Esophagus muscularis mucosa (tissue), 4 donors: ENCODE data around the gene LRP8. TPM values are rescaled to one million over a fixed set of nuclear protein-coding genes. Genes with fewer than 3 reads are reported as not detected.

Source experiments
- DNase-seq: peaks from one replicate; pipeline ENCODE4 v3.0.0-alpha.2; 2017; ENCODE audit errors: extremely low spot score
- H3K27ac ChIP-seq, 4 donors: fragments of 200-600 bp; sonication (generic); replicated peaks in 1 of 4; 1 replicate in 3 of 4; 2 replicates in 1 of 4; pipeline ENCODE4 v1.5.1; 2016 to 2019; ENCODE audit warnings: mild to moderate bottlenecking in 1 of 4
- H3K27me3 ChIP-seq, 4 donors: fragments of 200-600 bp; sonication (generic); one replicate each; pipeline versions ENCODE4 v1.5.1 to v1.6.0; 2016 to 2019
- H3K36me3 ChIP-seq, 4 donors: fragments of 200-600 bp; sonication (generic); one replicate each; pipeline ENCODE4 v1.5.1; 2016 to 2019
- H3K4me1 ChIP-seq, 4 donors: fragments of 200-600 bp; sonication (generic); one replicate each; pipeline ENCODE4 v1.5.1; 2016 to 2019
- H3K4me3 ChIP-seq, 4 donors: fragments of 200-600 bp; sonication (generic); 1 replicate in 2 of 4; 2 replicates in 2 of 4; pipeline ENCODE4 v1.5.1; 2016 to 2019; ENCODE audit warnings: mild to moderate bottlenecking in 4 of 4, moderate library complexity in 1 of 4
- H3K9me3 ChIP-seq, 4 donors: fragments of 200-600 bp; sonication (generic); 1 replicate in 3 of 4; 2 replicates in 1 of 4; pipeline ENCODE4 v1.5.1; 2016 to 2019
- EP300 ChIP-seq: sonication (generic); formaldehyde crosslinking; IDR thresholded peaks from one replicate; pipeline ENCODE4 v1.6.1; 2017; ENCODE audit warnings: antibody characterized with exemption
- POLR2A ChIP-seq: fragments of 450-650 bp; IDR thresholded peaks from one replicate; pipeline ENCODE4 v1.6.1; 2017; ENCODE audit warnings: antibody characterized with exemption, moderate library complexity, mild to moderate bottlenecking, low read depth
- POLR2AphosphoS5 ChIP-seq, 2 donors: sonication (generic); formaldehyde crosslinking; IDR thresholded peaks; one replicate each; pipeline ENCODE4 v1.6.1; 2017; ENCODE audit warnings: antibody characterized with exemption in 2 of 2
- WGBS: methylation state at CpG from one replicate; pipeline ENCODE4 v1.1.5; 2018; 5-methylcytosine and 5-hydroxymethylcytosine counted together
- intact Hi-C: fragments of 100-400 bp; cut with DNase I; formaldehyde crosslinking; loops from one replicate; pipeline ENCODE4 v1.15.1; 2023
- total RNA-seq, 4 donors: library from RNA; depleted of rRNA; stranded (reverse); fragments of >200 nt; gene quantifications; one replicate each; pipeline versions ENCODE4 v1.1.0 to v1.2.1, GENCODE V29; 2016
- TF ChIP-seq, protein P1 (sequence below), 3 experiments: fragments of 200-600 bp in 2 of 3; fragments of 450-650 bp in 1 of 3; sonication (generic) in 2 of 3; IDR thresholded peaks; one replicate each; pipeline ENCODE4 v1.5.1; 2017 to 2019; ENCODE audit warnings: antibody characterized with exemption in 3 of 3, mild to moderate bottlenecking in 2 of 3, moderate library complexity in 1 of 3

The LRP8 gene
- total RNA-seq, 4 donors from 2014 or later = 0.83 to 6.0 (median 1.9) TPM

DNA sequence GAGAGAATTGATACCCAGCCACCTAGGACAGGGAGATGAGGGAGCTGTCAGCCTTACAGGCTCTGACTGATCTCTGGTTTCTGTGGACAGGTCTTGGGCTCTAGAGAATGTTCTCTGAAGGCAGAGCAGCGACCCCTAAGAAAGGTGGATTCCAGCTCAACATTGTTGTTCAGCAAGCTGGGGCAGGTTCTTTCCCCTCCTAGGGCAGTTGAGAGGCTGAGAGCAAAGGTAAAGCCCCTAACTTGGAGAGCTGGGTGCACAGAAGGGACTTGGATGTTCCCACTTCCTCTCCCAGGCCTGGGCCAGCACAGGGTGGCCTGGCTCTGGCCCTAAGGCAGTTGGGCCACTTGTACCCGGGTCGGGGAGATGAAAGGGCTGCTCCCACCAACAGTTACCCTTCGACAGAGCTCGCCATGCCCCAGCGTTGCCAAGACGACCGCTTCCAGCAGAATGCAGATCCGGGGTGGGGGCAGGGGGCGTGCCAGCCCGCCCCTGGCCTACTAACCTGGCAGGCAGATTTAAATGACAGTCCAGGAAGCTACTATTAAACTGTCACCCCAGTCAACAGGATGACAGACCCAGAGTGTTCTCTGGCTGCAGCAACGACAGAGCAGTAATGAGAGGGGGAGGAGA is 31.6 kb downstream of the LRP8 start:
- no peak for DNase-seq
- Histone ChIP-seq H3K36me3 (no peaks in the 10 kb centered on the region), H3K27me3 (no peaks in the 10 kb centered on the region), H3K4me3 (no peak overlapping the region), H3K9me3 (no peaks in the 10 kb centered on the region), H3K27ac (no peak overlapping the region), H3K4me1 (peaks cover 10 to 14% (median 11%) of the 10 kb centered on the region in 4 donors)
- intact Hi-C loops = no loop called here
- TF ChIP-seq POLR2AphosphoS5 (IDR thresholded peaks at IDR 0.05) (no peak), POLR2A (no peak), EP300 (no peak)
- TF ChIP-seq, protein P1, sequence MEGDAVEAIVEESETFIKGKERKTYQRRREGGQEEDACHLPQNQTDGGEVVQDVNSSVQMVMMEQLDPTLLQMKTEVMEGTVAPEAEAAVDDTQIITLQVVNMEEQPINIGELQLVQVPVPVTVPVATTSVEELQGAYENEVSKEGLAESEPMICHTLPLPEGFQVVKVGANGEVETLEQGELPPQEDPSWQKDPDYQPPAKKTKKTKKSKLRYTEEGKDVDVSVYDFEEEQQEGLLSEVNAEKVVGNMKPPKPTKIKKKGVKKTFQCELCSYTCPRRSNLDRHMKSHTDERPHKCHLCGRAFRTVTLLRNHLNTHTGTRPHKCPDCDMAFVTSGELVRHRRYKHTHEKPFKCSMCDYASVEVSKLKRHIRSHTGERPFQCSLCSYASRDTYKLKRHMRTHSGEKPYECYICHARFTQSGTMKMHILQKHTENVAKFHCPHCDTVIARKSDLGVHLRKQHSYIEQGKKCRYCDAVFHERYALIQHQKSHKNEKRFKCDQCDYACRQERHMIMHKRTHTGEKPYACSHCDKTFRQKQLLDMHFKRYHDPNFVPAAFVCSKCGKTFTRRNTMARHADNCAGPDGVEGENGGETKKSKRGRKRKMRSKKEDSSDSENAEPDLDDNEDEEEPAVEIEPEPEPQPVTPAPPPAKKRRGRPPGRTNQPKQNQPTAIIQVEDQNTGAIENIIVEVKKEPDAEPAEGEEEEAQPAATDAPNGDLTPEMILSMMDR (IDR thresholded peaks at IDR 0.05) = no peak
- 86% methylated on average over 11 of the region's 12 CpGs for WGBS

- Histone ChIP-seq H3K4me1 (peaks cover 10 to 14% (median 11%) of the 10 kb centered on the region in 4 donors), H3K36me3 (no peaks in the 10 kb centered on the region), H3K4me3 (no peak overlapping the region), H3K9me3 (no peaks in the 10 kb centered on the region), H3K27ac (no peak overlapping the region), H3K27me3 (no peaks in the 10 kb centered on the region)
- WGBS = 88% methylated on average over 4 of the region's 4 CpGs
- no peak for DNase-seq
- intact Hi-C loops = no loop called here
- TF ChIP-seq EP300 (no peak), POLR2AphosphoS5 (IDR thresholded peaks at IDR 0.05) (no peak), POLR2A (no peak)
- TF ChIP-seq, protein P1 (IDR thresholded peaks at IDR 0.05) = no peak
Observed at GRCh38 chr1:53295726-53296116, 32.1 kb downstream of the LRP8 start.

DNA sequence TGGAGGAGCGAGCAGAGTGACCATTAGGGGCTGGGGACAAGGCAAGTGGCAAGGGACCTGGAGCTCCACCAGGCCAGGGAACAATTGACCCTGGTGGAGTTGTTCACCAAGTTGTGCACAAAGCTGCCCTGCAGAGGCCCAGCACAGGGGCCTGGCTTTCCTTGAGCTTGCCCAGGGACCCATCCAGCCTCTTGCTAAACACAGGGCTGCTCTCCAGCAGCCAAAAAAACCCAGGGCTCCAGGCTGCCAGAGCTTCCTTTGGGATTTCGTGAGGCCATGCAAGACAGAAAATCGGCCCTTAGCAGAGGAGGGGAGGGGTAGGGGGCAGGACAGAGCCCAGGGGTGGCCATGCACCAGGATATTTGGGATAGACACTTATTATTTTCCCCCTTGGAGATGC is 32.6 kb downstream of the LRP8 start:
- no peak for TF ChIP-seq EP300
- TF ChIP-seq, protein P1 (IDR thresholded peaks at IDR 0.05) = no peak
- no peak for TF ChIP-seq POLR2AphosphoS5 (IDR thresholded peaks at IDR 0.05)
- TF ChIP-seq POLR2A = no peak
- WGBS = 90% methylated on average over 3 of the region's 3 CpGs
- no peak overlapping the region for H3K27ac ChIP-seq
- H3K9me3 ChIP-seq = no peaks in the 10 kb centered on the region
- no peaks in the 10 kb centered on the region for H3K36me3 ChIP-seq
- DNase-seq = no peak
- intact Hi-C loops = no loop called here
- H3K27me3 ChIP-seq = no peaks in the 10 kb centered on the region
- H3K4me3 ChIP-seq = no peak overlapping the region
- H3K4me1 ChIP-seq = peaks cover 10 to 14% (median 11%) of the 10 kb centered on the region in 4 donors

DNA sequence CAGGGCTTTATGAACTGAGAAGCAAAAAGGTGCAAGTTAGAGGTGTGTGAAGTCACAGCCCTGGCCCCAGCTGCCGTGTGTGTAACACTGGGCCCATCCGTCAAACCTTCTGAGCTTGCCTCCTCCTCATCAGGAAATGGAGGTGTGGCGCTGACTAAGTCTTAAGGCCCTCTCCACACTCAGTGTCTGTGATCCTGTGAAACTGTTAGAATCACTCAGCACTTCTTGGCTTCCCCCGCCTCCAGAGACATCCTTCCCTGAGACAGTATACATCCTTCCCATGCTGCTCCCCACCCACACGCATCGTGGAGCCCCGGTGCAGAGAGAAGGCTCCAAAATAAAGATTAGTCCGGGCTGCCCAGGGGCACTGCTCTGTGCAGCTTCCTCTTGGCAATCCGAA is 33.3 kb downstream of the LRP8 start:
- H3K36me3 ChIP-seq = no peaks in the 10 kb centered on the region
- no peak overlapping the region for H3K27ac ChIP-seq
- WGBS = 81% methylated on average over 7 of the region's 9 CpGs
- intact Hi-C loops = no loop called here
- DNase-seq = no peak
- TF ChIP-seq EP300 (no peak), POLR2A (no peak), POLR2AphosphoS5 (IDR thresholded peaks at IDR 0.05) (no peak)
- TF ChIP-seq, protein P1 (IDR thresholded peaks at IDR 0.05) = no peak
- no peaks in the 10 kb centered on the region for H3K27me3 ChIP-seq
- peaks cover 10 to 14% (median 11%) of the 10 kb centered on the region in 4 donors for H3K4me1 ChIP-seq
- H3K9me3 ChIP-seq = no peaks in the 10 kb centered on the region
- no peak overlapping the region for H3K4me3 ChIP-seq

DNA sequence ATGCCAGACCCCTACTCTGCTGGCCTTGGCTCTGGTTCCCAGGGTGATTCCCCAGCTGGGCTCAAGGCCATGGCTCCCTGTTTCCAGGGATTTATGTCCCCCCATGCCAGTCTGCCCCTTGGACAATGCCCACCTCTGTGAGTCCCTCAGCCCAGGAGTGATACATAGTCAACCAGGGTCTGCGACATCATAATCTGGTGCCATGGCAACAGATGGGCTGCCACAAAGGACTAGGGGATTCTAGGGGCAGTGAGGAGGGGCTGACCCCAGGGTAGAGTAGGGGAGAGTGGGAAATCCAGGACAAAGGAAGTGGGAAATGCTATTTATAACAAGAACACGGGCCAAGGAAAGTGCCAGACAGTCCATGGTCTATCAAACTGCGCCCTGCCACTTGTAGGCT is 33.8 kb downstream of the LRP8 start:
- intact Hi-C loops = no loop called here
- WGBS = 60% methylated on average over 2 of the region's 3 CpGs
- no peaks in the 10 kb centered on the region for H3K27me3 ChIP-seq
- H3K36me3 ChIP-seq = no peaks in the 10 kb centered on the region
- no peaks in the 10 kb centered on the region for H3K9me3 ChIP-seq
- TF ChIP-seq, protein P1 (IDR thresholded peaks at IDR 0.05) = no peak
- TF ChIP-seq POLR2AphosphoS5 (IDR thresholded peaks at IDR 0.05) = no peak
- no peak for TF ChIP-seq POLR2A
- no peak for TF ChIP-seq EP300
- H3K27ac ChIP-seq = no peak overlapping the region
- no peak overlapping the region for H3K4me3 ChIP-seq
- H3K4me1 ChIP-seq = peaks cover 10 to 14% (median 11%) of the 10 kb centered on the region in 4 donors
- no peak for DNase-seq
